Measurements from ENCODE around the gene DNMBP.

DNA sequence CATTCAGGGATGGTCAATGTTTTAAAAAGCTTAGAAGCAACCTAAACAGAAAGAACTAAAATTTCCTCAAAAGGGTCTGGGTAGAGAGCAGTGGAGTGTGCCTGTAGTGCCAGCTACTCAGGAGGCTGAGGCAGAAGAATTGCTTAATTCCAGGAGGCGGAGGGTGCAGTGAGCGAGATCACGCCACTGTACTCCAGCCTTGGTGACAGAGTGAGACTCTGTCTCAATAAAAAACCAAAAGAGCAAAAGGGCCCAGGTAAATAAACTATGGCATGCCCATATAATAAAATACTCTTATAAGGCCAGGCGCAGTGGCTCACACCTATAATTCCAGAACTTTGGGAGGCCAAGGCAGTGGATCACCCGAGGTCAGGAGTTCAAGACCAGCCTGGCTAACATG, 93.0 kb downstream of the DNMBP start:
- TF ChIP-seq, protein P1, sequence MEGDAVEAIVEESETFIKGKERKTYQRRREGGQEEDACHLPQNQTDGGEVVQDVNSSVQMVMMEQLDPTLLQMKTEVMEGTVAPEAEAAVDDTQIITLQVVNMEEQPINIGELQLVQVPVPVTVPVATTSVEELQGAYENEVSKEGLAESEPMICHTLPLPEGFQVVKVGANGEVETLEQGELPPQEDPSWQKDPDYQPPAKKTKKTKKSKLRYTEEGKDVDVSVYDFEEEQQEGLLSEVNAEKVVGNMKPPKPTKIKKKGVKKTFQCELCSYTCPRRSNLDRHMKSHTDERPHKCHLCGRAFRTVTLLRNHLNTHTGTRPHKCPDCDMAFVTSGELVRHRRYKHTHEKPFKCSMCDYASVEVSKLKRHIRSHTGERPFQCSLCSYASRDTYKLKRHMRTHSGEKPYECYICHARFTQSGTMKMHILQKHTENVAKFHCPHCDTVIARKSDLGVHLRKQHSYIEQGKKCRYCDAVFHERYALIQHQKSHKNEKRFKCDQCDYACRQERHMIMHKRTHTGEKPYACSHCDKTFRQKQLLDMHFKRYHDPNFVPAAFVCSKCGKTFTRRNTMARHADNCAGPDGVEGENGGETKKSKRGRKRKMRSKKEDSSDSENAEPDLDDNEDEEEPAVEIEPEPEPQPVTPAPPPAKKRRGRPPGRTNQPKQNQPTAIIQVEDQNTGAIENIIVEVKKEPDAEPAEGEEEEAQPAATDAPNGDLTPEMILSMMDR (IDR thresholded peaks at IDR 0.05), result no peak
- TF ChIP-seq POLR2A (IDR thresholded peaks at IDR 0.05), result no peak
- no peak for TF ChIP-seq POLR2AphosphoS5 (IDR thresholded peaks at IDR 0.05)

Measured in sigmoid colon (tissue), 4 donors.